ENCODE data around the gene TRIM46. TPM values are rescaled to one million over a fixed set of nuclear protein-coding genes. Genes with fewer than 3 reads are reported as not detected.

Gene TRIM46
- polyA plus RNA-seq, 2 of the 4 experiments (the other 2 are of a cell fraction) = 1.1 to 2.8 TPM

GRCh38 chr1:155175281-155175926, 1.8 kb downstream of the TRIM46 start (continued):
- TF ChIP-seq HES2 (IDR thresholded peaks at IDR 0.05) = no peak
- TF ChIP-seq EHMT2 (IDR thresholded peaks at IDR 0.05; ENCODE audit: low read depth) = no peak
- no peak for TF ChIP-seq ZSCAN20 (CRISPR knock-in tag; IDR thresholded peaks at IDR 0.05)
- no peak for TF ChIP-seq FOSL2 (IDR thresholded peaks at IDR 0.05)
- no peak for TF ChIP-seq FOSL2 (CRISPR knock-in tag; IDR thresholded peaks at IDR 0.05)
- TF ChIP-seq NPAS2 (CRISPR knock-in tag; IDR thresholded peaks at IDR 0.05; ENCODE audit: borderline replicate concordance) = no peak

- CTCF ChIA-PET = interaction anchor here (0.5 to 15.2 kb wide), 28 partner anchors 9 to 887 kb away, joined by 3 to 384 read pairs (median 4); no protein-coding TSS in a partner anchor
- TF ChIP-seq USF2 (IDR thresholded peaks at IDR 0.05) (no peak), CBX2 (IDR thresholded peaks at IDR 0.05; ENCODE audit: borderline replicate concordance, low read depth) (no peak), KDM1A (IDR thresholded peaks at IDR 0.05; ENCODE audit: low read depth) (no peak)
- Histone ChIP-seq H3K4me3 (no peak overlapping the region), H3K9me3 (no peaks in the 10 kb centered on the region), H3K4me1 (peaks cover 21% of the 10 kb centered on the region), H3K27ac (peak overlapping the region in 1 of 2 experiments; percentile 10; a peak in 1 of 6 replicates), H3K4me2 (no peak overlapping the region)
- ATAC-seq (peak; percentile 35 to 36; a peak in 4 of 6 replicates), DNase-seq (ENCODE audit: low read depth in 1 of 2, low spot score in 1 of 2) (peak in 1 of 2 experiments; percentile 52), FAIRE-seq (no peak)
- POLR2A ChIA-PET = interaction anchor here (4.4 kb wide), 1 partner anchor 18 kb away, joined by 54 read pairs; no protein-coding TSS in a partner anchor
- 75% methylated on average over 9 of the region's 9 CpGs for WGBS (ENCODE audit: missing lambda C conversion rate)
These were observed 2.3 kb downstream of the TRIM46 start for GRCh38 chr1:155175927-155176371.

GRCh38 chr1:155176544-155177071, 3.0 kb downstream of the TRIM46 start:
- FAIRE-seq = no peak
- POLR2A ChIA-PET = interaction anchor here (2.4 to 4.4 kb wide), 2 partner anchors 17 kb away, joined by 9 to 54 read pairs; no protein-coding TSS in a partner anchor
- ATAC-seq = peak; percentile 52 to 71
- TF ChIP-seq KDM1A (IDR thresholded peaks at IDR 0.05; ENCODE audit: low read depth) = no peak
- peak; percentile 86 for TF ChIP-seq CTCF (IDR thresholded peaks at IDR 0.05)
- no peak for TF ChIP-seq RARB (CRISPR knock-in tag; IDR thresholded peaks at IDR 0.05)
- TF ChIP-seq CBX2 (IDR thresholded peaks at IDR 0.05; ENCODE audit: borderline replicate concordance, low read depth) = no peak
- peak; percentile 52 to 62 for TF ChIP-seq RAD21 (conservative IDR thresholded peaks at IDR 0.05 in 1 of 2, IDR thresholded peaks at IDR 0.05 in 1 of 2)
- TF ChIP-seq CHD2 (IDR thresholded peaks at IDR 0.05; ENCODE audit: low read length, partially characterized antibody) = no peak
- peak; percentile 77 for TF ChIP-seq SMC3 (IDR thresholded peaks at IDR 0.05)
- no peak for TF ChIP-seq ATOH8 (CRISPR knock-in tag; IDR thresholded peaks at IDR 0.05; ENCODE audit: low read depth)
- TF ChIP-seq USF2 (IDR thresholded peaks at IDR 0.05) = no peak
- H3K4me1 ChIP-seq = peaks cover 20% of the 10 kb centered on the region
- no peaks in the 10 kb centered on the region for H3K9me3 ChIP-seq
- peak overlapping the region; percentile 12 to 63; a peak in 3 of 6 replicates for H3K27ac ChIP-seq
- DNase-seq (ENCODE audit: low read depth in 1 of 2, low spot score in 1 of 2) = peak; percentile 77 to 97
- no peak overlapping the region for H3K4me3 ChIP-seq
- WGBS (ENCODE audit: missing lambda C conversion rate) = 60% methylated on average over 8 of the region's 8 CpGs
- no peak overlapping the region for H3K4me2 ChIP-seq
- CTCF ChIA-PET = interaction anchor here (0.5 to 15.2 kb wide), 17 partner anchors 9 to 682 kb away, joined by 3 to 384 read pairs (median 4); partner anchors contain the start of gene THBS3
